B cell (primary cell): Measurements from ENCODE around the gene DMAP1. TPM values are rescaled to one million over a fixed set of nuclear protein-coding genes. Genes with fewer than 3 reads are reported as not detected.

Experiments
- ATAC-seq: fragments of 200-7000 bp; cut with Tn5 transposase; one replicate; pipeline ENCODE4 v1.10.0; 2021; ENCODE audit warnings: low read depth, mild to moderate bottlenecking, moderate number of reproducible peaks, moderate library complexity
- CTCF ChIA-PET: fragments of 350-600 bp; sonication (Branson Sonifier 250); formaldehyde crosslinking; loops from one replicate; lab custom pipeline; 2021; ENCODE audit warnings: antibody characterized with exemption, inconsistent platforms; lab: Charles Lee
- POLR2A ChIA-PET: fragments of 350-600 bp; sonication (Branson Sonifier 250); formaldehyde crosslinking; loops from one replicate; lab custom pipeline; 2021; ENCODE audit warnings: antibody characterized with exemption; lab: Charles Lee
- DNase-seq: peaks from one replicate; pipeline ENCODE4 v3.0.0; 2013
- H2AFZ ChIP-seq: 2 replicates; pipeline ENCODE4 v1.6.1; 2012; ENCODE audit warnings: mild to moderate bottlenecking, low read depth, low read length; ENCODE audit not compliant: insufficient read depth, poor library complexity, severe bottlenecking
- H3K27ac ChIP-seq, 2 donors: 1 replicate in 1 of 2; 2 replicates in 1 of 2; pipeline ENCODE4 v1.5.1; 2012 to 2013; ENCODE audit warnings: low read length in 2 of 2, mild to moderate bottlenecking in 2 of 2, moderate library complexity in 1 of 2
- H3K27me3 ChIP-seq, 4 experiments: fragments of 200-600 bp in 1 of 4; sonication (generic) in 1 of 4; replicated peaks in 1 of 4; 1 replicate in 2 of 4; 2 replicates in 2 of 4; pipeline versions ENCODE4 v1.6.1 to v1.7.0; 2013 to 2016; ENCODE audit warnings: low read length in 3 of 4, mild to moderate bottlenecking in 2 of 4, mixed read lengths in 1 of 4, moderate library complexity in 1 of 4; ENCODE audit not compliant: insufficient read depth in 4 of 4, control insufficient read depth in 3 of 4; ENCODE audit errors: control extremely low read depth in 1 of 4
- H3K36me3 ChIP-seq, 2 experiments: replicated peaks in 1 of 2; 1 replicate in 1 of 2; 2 replicates in 1 of 2; pipeline versions ENCODE4 v1.6.1 to v1.7.1; 2013; ENCODE audit warnings: low read length in 1 of 2; ENCODE audit not compliant: insufficient read depth in 2 of 2, control insufficient read depth in 1 of 2; ENCODE audit errors: control extremely low read depth in 1 of 2, extremely low read depth in 1 of 2
- H3K4me1 ChIP-seq, 2 donors: fragments of 200-600 bp in 1 of 2; sonication (generic) in 1 of 2; 1 replicate in 1 of 2; 2 replicates in 1 of 2; pipeline versions ENCODE4 v1.5.1 to v1.6.1; 2013 to 2017; ENCODE audit warnings: low read length in 2 of 2; ENCODE audit not compliant: control insufficient read depth in 2 of 2, insufficient read depth in 2 of 2
- H3K4me2 ChIP-seq: replicated peaks from 2 replicates; pipeline ENCODE3; 2012; ENCODE audit warnings: mild to moderate bottlenecking, low read depth, low read length; ENCODE audit not compliant: poor library complexity, severe bottlenecking
- H3K4me3 ChIP-seq, 5 experiments: fragments of 200-600 bp in 1 of 5; sonication (generic) in 1 of 5; 1 replicate in 3 of 5; 2 replicates in 2 of 5; pipeline versions ENCODE4 v1.5.1 to v1.7.0; 2011 to 2016; ENCODE audit warnings: low read length in 4 of 5, mild to moderate bottlenecking in 4 of 5, low read depth in 2 of 5, control low read depth in 1 of 5, moderate library complexity in 1 of 5; ENCODE audit not compliant: insufficient read depth in 1 of 5; ENCODE audit errors: control extremely low read depth in 1 of 5, extremely low read depth in 1 of 5
- H3K79me2 ChIP-seq: fragments of 200-600 bp; sonication (generic); one replicate; pipeline ENCODE4 v1.6.0; 2016; ENCODE audit warnings: low read length; ENCODE audit not compliant: control insufficient read depth, insufficient read depth
- H3K9ac ChIP-seq: fragments of 200-600 bp; sonication (generic); 2 replicates; pipeline ENCODE4 v1.6.1; 2017; ENCODE audit warnings: mild to moderate bottlenecking, low read length, moderate library complexity
- H3K9me3 ChIP-seq, 3 donors: one replicate each; pipeline versions ENCODE4 v1.6.1 to v1.7.1; 2013; ENCODE audit warnings: low read length in 2 of 3; ENCODE audit not compliant: control insufficient read depth in 2 of 3, insufficient read depth in 1 of 3; ENCODE audit errors: control extremely low read depth in 1 of 3
- H4K20me1 ChIP-seq: 2 replicates; pipeline ENCODE4 v1.6.0; 2012; ENCODE audit warnings: mild to moderate bottlenecking, low read length; ENCODE audit not compliant: insufficient read depth, control insufficient read depth, poor library complexity, severe bottlenecking
- H3K27ac Mint-ChIP-seq: one replicate; pipeline ENCODE4 v1.8.0; 2021; ENCODE audit warnings: mixed read lengths
- H3K27me3 Mint-ChIP-seq: one replicate; pipeline ENCODE4 v1.8.0; 2021; ENCODE audit warnings: mixed read lengths
- H3K4me1 Mint-ChIP-seq: one replicate; pipeline ENCODE4 v1.8.0; 2021; ENCODE audit warnings: mixed read lengths
- H3K4me3 Mint-ChIP-seq: one replicate; pipeline ENCODE4 v1.8.0; 2021; ENCODE audit warnings: mixed read lengths
- H3K9me3 Mint-ChIP-seq: one replicate; pipeline ENCODE4 v1.8.0; 2022; ENCODE audit warnings: mixed read lengths; ENCODE audit not compliant: insufficient read depth
- EZH2 ChIP-seq: IDR thresholded peaks from 2 replicates; pipeline ENCODE4 v1.6.1; 2012; ENCODE audit warnings: borderline replicate concordance, low read depth, mild to moderate bottlenecking, moderate library complexity, low read length; ENCODE audit not compliant: insufficient read depth, poor library complexity, severe bottlenecking
- WGBS: methylation state at CpG from one replicate; pipeline ENCODE4 v1.1.5; 2013; ENCODE audit warnings: missing lambda C conversion rate; ENCODE audit not compliant: insufficient coverage; 5-methylcytosine and 5-hydroxymethylcytosine counted together
- intact Hi-C: fragments of 100-400 bp; cut with micrococcal nuclease; formaldehyde crosslinking; loops from one replicate; pipeline ENCODE4 v1.10.0; 2022
- polyA plus RNA-seq: library from polyadenylated mRNA; depleted of rRNA; stranded (reverse); fragments of >200 nt; gene quantifications from 2 replicates; pipeline ENCODE4 v1.2.3, GENCODE V29; 2012
- total RNA-seq, 2 donors: library from RNA; stranded (reverse); fragments of 120-200 nt in 1 of 2; gene quantifications; 1 replicate in 1 of 2; 2 replicates in 1 of 2; pipeline versions ENCODE4 v1.2.3 to v1.2.4, GENCODE V29; 2013 to 2022
- TF ChIP-seq, protein P1 (sequence below): fragments of 200-600 bp; IDR thresholded peaks from one replicate; pipeline ENCODE4 v1.8.0; 2022; ENCODE audit warnings: antibody characterized with exemption, mild to moderate bottlenecking

The DMAP1 gene
- total and polyA plus RNA-seq, 2 donors (not counting 1 experiment from before 2014, with no cell fraction given) = 88.5 to 116 TPM

- H3K27me3 Mint-ChIP-seq = no peaks in the 10 kb centered on the region
- no peak overlapping the region for H3K27ac ChIP-seq
- ATAC-seq = no peak
- peaks cover 0 to 53% of the 10 kb centered on the region in 2 experiments for H3K36me3 ChIP-seq
- 75% methylated on average over 10 of the region's 10 CpGs for WGBS
- no peak overlapping the region for H3K4me2 ChIP-seq
- no peak overlapping the region for H3K4me3 ChIP-seq
- TF ChIP-seq, protein P1, sequence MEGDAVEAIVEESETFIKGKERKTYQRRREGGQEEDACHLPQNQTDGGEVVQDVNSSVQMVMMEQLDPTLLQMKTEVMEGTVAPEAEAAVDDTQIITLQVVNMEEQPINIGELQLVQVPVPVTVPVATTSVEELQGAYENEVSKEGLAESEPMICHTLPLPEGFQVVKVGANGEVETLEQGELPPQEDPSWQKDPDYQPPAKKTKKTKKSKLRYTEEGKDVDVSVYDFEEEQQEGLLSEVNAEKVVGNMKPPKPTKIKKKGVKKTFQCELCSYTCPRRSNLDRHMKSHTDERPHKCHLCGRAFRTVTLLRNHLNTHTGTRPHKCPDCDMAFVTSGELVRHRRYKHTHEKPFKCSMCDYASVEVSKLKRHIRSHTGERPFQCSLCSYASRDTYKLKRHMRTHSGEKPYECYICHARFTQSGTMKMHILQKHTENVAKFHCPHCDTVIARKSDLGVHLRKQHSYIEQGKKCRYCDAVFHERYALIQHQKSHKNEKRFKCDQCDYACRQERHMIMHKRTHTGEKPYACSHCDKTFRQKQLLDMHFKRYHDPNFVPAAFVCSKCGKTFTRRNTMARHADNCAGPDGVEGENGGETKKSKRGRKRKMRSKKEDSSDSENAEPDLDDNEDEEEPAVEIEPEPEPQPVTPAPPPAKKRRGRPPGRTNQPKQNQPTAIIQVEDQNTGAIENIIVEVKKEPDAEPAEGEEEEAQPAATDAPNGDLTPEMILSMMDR = no peak
- no peak for TF ChIP-seq EZH2
- no peak overlapping the region for H3K27ac Mint-ChIP-seq
- no peaks in the 10 kb centered on the region for H3K79me2 ChIP-seq
- H3K9me3 ChIP-seq = no peaks in the 10 kb centered on the region
- DNase-seq = no peak
- intact Hi-C loops = no loop called here
- ChIA-PET POLR2A (interaction anchor here (0.7 kb wide), 1 partner anchor 292 kb away, joined by 3 read pairs; no protein-coding TSS in a partner anchor), CTCF (interaction anchor here (1.6 kb wide), 1 partner anchor 374 kb away, joined by 4 read pairs; no protein-coding TSS in a partner anchor)
- H3K4me1 ChIP-seq = peaks cover 0 to 3% of the 10 kb centered on the region in 2 donors
- peaks cover 23% of the 10 kb centered on the region for H3K4me1 Mint-ChIP-seq
- no peaks in the 10 kb centered on the region for H3K27me3 ChIP-seq
- H3K9ac ChIP-seq = no peak overlapping the region
- H3K9me3 Mint-ChIP-seq = no peaks in the 10 kb centered on the region
- H4K20me1 ChIP-seq = no peaks in the 10 kb centered on the region
- no peak overlapping the region for H2AFZ ChIP-seq
- H3K4me3 Mint-ChIP-seq = no peak overlapping the region
These were observed 7.5 kb downstream of the DMAP1 start for GRCh38 chr1:44220755-44221154.

DNA sequence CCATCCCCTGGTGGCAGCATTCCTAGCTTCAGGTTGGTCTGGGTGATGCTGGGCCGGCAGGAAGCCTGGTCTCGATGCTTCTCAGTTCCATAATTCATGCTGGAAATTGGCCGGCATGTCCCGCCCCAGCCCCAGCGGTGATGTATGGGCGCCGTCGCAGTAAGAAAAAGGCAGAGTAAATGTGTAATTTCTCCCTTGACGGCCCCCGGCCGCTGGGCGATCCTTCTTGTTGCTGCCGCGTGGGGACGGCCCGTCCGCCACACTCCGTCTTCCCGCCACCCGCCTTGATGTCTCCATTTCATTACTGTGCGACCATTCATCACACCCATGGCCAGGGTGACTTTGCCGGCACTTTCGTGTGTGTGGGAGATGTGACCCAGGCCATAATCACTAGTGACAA lies 8.5 kb downstream of the DMAP1 start:
- H3K27me3 ChIP-seq = no peaks in the 10 kb centered on the region
- ChIA-PET CTCF (no interaction called here), POLR2A (no interaction called here)
- DNase-seq (no peak), ATAC-seq (no peak)
- H3K27ac ChIP-seq = no peak overlapping the region
- Mint-ChIP-seq H3K9me3 (no peaks in the 10 kb centered on the region), H3K27ac (no peak overlapping the region), H3K27me3 (no peaks in the 10 kb centered on the region), H3K4me1 (peaks cover 23% of the 10 kb centered on the region), H3K4me3 (no peak overlapping the region)
- no peak overlapping the region for H3K4me2 ChIP-seq
- 96% methylated on average over 22 of the region's 23 CpGs for WGBS
- intact Hi-C loops = no loop called here
- no peak overlapping the region for H3K4me3 ChIP-seq
- H3K79me2 ChIP-seq = no peaks in the 10 kb centered on the region
- H3K4me1 ChIP-seq = peaks cover 0 to 3% of the 10 kb centered on the region in 2 donors
- H3K9me3 ChIP-seq = no peaks in the 10 kb centered on the region
- no peak overlapping the region for H3K9ac ChIP-seq
- TF ChIP-seq EZH2 = no peak
- TF ChIP-seq, protein P1 = no peak
- H4K20me1 ChIP-seq = no peaks in the 10 kb centered on the region
- no peak overlapping the region for H2AFZ ChIP-seq
- peaks cover 0 to 46% of the 10 kb centered on the region in 2 experiments for H3K36me3 ChIP-seq
